ENCODE measurements around the gene ALX3.
A peak's percentile ranks its signal among the peaks of the same experiment; 100 is the strongest.

ALX3 gene

GRCh38 chr1:110067479-110067892 is 3.0 kb downstream of the ALX3 start:
- no peak for DNase-seq

- DNase-seq = no peak
Measured at GRCh38 chr1:110065841-110066240, 4.6 kb downstream of the ALX3 start.

- no peak for DNase-seq
Measured at GRCh38 chr1:110064576-110065337, 5.7 kb downstream of the ALX3 start.

DNA sequence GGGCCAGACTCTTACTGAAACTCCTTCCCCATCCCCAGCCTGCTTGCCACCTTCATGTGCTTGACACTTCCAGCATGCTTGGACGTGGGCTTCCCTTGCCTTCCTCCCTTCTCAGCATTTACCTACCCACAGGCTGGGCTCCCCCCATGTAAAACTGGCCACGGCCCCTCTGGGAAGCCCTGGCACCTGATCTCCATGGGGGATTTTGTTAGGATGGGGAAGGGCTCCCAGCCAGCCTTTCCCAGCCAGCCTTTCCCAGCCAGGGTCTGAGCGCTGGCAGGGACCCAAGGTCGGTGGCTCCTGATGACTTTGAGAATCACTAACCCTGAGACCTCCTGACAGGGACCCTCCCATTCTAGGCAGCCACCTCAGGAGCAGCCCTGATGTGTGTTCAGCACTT is 6.7 kb downstream of the ALX3 start:
- no peak for DNase-seq

GRCh38 chr1:110062612-110063011 is 7.9 kb downstream of the ALX3 start:
- DNase-seq = no peak

DNA sequence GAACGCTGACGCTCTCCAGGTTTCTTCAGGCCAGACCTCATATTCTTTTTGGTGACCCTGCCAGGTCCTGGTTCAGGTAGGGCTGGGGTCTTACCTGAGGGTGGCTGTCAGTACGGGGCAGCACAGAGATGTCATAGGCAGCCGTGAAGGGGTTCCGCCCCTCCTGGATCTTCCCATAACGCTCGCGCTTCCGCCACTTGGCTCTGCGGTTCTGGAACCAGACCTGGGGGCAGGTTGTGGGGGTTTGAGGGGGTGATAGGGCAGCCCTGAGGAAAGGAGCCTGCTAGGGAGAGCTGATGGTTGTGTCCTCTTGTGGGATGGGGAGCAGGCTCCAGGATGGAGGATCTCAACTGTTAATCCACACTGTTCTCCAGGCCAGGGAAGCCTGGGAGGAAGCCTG is 9.1 kb downstream of the ALX3 start:
- DNase-seq = no peak

DNA sequence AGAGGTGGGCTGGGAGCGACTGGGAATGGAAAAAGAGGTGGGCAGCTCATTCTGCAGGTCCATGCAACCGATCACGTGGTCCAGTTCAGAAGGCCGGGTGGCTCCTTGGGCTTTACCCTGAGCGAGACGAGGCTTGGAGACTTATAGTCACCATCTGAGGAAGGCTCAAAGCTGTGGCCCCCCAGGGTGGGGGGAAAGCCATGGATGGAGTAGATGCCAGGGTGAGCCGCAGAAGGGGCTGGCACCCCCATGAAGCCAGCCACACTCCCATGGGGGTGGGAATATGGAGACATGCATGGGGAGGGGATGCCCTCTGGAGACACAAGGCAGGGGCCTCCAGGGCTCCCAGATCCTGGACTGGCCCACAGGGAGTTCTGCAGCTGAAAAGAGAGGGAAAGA is 9.8 kb downstream of the ALX3 start:
- DNase-seq = no peak

GRCh38 chr1:110060034-110060661 is 10.3 kb downstream of the ALX3 start:
- peak in 2 of 56 donors; percentile 12 to 25 for DNase-seq

DNA sequence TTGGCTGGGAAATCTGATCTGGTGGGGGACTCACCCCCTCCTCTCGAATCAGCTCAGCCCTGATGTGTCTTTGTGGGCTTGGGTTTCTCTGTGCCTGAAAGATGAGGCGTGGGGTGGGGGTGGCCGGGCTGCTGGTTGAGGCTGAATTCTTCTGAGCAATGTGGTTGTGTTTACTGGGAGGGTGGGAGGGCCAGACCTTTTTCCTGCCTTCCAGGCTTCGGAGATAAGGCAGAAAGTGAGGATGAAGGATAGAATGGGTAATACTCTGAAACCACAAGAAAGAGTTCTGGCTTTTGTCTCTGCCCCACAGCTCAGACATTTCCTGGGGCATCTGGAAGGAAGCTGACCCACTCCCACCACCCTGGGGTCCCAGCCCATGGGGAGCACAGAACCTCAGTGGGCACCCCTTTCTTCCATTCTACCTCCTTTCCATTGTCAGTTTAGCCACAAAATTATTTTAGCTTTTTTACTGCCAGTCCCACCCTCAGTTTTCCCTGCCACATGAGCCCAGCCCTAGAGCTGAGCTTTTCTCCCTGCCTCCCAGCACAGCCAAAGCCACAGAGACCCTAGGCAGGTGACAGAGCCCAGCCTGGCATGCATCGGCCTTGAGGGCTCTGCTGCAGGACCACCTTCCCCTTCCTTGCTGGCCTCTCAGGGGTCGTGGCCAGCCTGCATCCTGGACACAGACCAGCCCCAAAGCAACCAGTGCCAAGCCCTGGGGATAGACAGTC is 11.2 kb downstream of the ALX3 start:
- no peak for DNase-seq

DNA sequence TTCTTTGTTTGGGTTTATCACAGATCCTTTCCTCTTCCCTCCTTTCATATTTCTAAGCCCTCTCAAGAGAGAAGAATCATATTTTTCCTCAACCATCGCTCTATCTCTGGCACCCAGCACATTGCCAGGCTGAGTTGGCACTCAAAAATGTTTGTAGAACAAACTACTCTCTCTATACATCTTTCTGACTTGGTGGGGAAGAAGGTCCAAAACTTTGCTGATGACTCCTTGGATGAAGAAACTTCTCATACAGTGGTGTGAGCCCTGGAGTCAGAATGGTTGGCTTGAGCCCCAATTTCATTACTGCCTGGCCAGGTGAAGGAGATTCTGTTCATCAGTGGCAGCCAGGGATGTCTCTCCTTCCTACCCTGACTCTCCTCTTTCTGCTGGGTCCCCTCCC is 11.9 kb downstream of the ALX3 start:
- DNase-seq = no peak

- DNase-seq = no peak
Measured at GRCh38 chr1:110057963-110058518, 12.4 kb downstream of the ALX3 start.

- DNase-seq = no peak
Measured at GRCh38 chr1:110056776-110057175, 13.7 kb downstream of the ALX3 start.

- no peak for DNase-seq
Measured at GRCh38 chr1:110056285-110056683, 14.2 kb downstream of the ALX3 start.

GRCh38 chr1:110055493-110056284 is 14.8 kb downstream of the ALX3 start:
- no peak for DNase-seq

DNA sequence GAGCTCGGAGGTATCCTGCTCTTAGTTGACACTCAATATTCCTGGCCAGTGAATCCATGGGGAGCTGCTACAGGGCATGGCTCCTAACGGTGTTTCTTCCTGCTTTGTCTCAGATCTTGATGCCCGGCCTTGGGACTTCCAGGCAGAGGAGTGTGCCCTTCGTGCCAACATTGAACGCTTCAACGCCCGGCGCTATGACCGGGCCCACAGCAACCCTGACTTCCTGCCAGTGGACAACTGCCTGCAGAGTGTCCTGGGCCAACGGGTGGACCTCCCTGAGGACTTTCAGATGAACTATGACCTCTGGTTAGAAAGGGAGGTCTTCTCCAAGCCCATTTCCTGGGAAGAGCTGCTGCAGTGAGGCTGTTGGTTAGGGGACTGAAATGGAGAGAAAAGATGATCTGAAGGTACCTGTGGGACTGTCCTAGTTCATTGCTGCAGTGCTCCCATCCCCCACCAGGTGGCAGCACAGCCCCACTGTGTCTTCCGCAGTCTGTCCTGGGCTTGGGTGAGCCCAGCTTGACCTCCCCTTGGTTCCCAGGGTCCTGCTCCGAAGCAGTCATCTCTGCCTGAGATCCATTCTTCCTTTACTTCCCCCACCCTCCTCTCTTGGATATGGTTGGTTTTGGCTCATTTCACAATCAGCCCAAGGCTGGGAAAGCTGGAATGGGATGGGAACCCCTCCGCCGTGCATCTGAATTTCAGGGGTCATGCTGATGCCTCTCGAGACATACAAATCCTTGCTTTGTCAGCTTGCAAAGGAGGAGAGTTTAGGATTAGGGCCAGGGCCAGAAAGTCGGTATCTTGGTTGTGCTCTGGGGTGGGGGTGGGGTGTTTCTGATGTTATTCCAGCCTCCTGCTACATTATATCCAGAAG is 16.7 kb downstream of the ALX3 start:
- peak in 41 of 56 donors; percentile 9 to 81 (median 36) for DNase-seq

DNA sequence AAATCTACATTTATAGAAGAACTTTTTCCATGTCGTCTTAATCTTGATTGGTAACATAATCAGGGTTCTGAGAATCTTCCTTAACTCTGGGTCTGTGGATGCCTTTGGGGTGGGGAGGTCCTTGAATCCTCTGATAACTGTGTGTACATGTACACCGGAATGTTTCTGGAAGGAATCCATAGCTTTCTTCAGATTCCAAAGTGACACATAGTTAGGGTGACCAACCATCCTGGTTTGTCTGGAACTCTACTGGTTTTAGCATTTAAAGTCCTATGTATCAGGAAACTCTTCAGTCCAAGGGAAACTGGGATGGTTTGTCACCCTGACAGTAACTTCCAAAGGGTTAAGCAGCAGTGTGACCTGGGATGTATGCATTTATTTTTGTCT is 19.2 kb downstream of the ALX3 start:
- DNase-seq = no peak

DNA sequence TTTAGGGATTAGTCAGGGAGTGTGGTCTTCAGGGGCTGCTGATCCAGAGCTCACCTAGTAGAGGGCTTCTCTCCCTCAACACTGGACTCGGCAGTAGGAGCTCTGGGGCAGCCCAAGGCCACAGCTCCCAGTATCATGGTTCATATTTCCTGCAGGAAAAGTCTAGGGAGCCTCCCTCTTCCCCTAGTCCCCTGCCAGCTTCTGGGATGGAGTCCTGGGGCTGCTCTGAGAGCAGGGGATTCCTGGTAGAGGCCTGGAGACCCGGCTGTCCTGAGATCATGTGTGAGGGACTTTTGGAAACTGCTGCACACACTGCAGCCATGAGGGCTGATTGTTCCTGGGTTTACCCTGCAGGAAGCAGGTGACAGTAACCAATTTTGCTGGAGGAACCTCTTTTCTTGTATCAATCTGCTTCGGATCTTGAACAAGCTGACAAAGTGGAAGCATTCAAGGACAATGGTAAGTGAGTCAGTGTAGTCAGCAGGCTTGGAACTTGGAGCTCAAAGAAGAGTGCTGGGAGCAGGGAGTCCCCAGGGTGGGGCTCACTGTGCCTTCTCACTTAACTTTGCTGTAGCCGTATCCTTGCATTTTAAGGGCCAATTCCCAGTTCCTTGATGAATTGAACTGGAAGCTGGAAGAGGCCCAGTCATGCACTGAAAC is 19.7 kb downstream of the ALX3 start:
- DNase-seq = no peak

GRCh38 chr1:110049801-110050601 is 20.5 kb downstream of the ALX3 start:
- no peak for DNase-seq

All from amygdala (tissue), 56 donors.